HG03469 (cell line): ENCODE measurements around the gene IGF2BP1.
"Not testable (repeated sequence)": the region's sequence is repeated elsewhere in the genome, so short reads cannot be mapped to it uniquely, and the experiment has no call there.

Experiments used
- ATAC-seq: cut with Tn5 transposase; IDR thresholded peaks from one replicate; pipeline ENCODE4 v1.9.1; 2021; ENCODE audit warnings: mild to moderate bottlenecking, moderate library complexity, moderate number of reproducible peaks; ENCODE audit not compliant: unreplicated experiment

The IGF2BP1 gene

DNA sequence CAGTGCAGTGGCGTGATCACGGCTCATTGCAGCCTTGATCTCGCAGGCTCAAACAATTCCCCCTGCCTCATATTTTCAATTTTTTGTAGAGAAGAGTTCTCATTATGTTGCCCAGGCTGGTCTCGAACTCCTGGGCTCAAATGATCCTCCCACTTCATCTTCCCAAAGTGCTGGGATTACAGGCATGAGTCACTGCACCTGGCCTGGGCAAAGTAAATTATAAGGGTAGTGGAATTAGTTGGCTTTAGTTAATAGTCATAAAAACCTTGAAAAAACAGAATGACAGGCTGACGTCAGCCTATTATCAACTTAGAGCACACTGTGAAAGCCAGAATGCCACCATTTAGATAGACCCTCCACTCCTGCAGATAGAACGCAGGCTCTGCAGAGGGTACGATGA, 91.9 kb downstream of the IGF2BP1 start:
- ATAC-seq: no peak

DNA sequence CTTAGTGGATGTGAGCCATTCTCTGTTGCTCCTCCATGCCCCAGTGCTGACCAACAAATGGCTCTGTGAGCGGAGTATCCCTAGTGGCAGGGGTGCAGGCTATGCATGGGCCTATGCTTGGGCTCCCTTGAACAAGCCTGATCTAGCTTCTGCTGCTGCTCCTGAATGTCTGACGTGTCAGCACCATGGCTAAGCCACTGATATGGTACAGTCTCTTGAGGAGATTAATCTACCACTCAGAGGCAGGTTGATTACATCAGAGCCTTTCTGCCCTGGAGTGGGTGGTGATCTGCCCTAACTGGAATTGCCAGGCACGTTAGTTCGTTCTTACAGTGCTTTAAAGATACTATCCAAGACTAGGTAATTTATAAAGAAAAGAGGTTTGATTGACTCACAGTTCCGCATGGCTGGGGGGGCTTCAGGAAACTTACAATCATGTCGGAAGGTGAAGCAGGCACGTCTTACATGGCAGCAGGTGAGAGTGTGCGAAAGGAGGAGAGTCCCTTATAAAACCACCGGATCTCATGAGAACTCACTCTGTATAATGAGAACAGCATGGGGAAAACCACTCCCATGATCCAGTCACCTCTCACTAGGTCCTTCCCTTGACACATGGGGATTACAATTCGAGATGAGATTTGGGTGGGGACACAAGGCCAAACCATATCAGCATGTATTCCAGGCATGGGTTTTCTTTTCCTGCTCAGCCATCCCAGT, 93.9 kb downstream of the IGF2BP1 start:
- no peak for ATAC-seq

DNA sequence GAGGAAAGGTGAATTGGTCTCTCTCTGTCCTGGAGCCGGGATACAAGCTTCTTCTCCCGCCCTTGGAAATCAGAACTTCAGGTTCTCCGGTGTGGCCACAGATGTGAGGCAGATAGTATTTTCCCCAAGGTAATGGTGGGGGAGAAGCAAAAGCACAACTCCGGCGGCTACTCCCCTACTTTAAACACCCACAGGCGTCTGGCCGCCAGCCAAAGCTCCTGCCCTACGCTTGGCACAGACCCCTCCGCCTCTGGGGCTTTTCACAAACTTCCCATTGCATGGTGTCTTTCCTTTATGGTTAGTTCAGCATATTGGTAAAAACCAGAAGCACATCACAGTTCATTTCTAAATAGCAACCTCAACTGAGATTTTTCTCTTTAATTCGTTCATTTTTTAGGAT, 95.9 kb downstream of the IGF2BP1 start:
- no peak for ATAC-seq

DNA sequence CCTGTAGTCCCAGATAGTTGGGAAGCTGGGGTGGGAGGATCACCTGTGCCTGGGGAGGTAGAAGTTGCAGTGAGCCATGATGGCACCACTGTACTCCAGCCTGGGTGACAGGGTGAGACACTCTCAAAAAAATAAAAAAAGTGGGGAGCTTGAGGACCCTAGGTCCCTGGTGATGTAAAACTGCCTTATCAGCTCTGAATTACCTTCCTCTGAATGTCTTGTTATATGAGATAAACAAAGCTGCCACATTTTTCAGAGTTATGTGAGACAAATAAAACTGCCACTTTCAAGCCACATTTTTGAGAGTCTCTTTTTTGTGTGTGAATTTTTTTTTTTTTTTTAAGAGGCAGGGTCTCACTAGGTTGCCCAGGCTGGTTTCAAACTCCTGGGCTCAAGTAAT, 103.4 kb downstream of the IGF2BP1 start:
- ATAC-seq: no peak

DNA sequence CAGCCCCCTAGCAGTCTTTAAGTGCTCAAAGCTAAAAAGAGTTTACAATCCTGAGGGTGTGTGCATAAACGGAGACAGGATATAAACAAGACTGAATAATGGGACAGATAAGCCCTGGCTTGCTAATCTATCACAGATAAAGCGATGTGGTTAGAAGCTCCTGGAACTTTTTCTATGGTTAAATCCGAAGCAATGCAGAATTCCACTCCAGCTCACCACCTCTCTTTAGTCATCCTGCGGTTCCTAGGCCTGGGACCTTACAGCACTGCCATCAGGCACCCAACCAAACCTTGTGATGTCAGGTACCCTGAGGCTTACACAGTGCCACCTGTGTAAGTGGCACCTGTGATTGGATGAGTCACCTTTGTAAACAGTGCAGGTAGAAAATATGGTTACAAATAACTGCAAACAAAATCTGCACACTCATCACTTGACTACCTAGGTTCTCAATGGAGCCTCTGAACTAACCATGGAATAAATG, 103.9 kb downstream of the IGF2BP1 start:
- ATAC-seq: no peak

DNA sequence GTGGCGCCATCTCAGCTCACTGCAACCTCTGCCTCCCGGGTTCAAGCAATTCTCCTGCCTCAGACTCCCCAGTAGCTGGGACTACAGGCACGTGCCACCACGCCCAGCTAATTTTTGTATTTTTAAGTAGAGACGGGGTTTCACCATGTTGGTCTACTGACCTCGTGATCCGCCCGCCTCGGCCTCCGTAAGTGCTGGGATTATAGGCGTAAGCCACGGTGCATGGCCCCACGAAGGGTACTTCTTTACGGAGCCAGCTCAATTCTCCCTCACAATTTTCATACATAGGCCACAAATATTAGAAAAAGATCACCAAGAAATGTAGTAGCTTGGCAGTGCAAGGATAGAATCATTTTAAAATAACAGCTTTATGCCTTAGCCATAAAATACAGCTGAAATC, 106.2 kb downstream of the IGF2BP1 start:
- not testable (repeated sequence) for ATAC-seq

DNA sequence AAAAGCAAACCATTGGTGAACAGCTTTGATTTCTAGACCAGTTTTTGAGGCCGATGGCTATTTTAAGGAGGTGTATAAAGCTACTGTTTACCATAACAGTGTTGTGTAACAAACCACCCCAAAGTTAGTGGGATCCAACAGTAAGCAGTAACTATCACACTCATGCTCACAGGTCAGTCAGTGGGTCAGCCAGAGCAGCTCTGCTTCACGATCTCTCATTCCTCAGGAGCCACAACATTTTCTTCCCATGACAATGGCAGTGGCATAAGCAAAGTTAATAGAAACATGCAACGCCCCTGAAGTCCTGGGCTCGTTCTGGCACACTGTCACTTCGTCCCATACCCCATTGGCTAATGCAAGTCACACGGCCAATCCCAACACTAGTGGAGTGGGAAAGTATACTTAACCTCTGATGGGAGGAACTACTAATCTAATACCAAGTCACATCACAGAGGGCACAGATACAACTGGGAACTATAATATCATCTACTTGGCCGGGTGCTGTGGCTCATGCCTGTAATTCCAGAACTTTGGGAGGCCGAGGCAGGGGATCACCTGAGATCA, 107.4 kb downstream of the IGF2BP1 start:
- ATAC-seq: no peak
